ENCODE measurements around the gene GPR160. TPM values are rescaled to one million over a fixed set of nuclear protein-coding genes. Genes with fewer than 3 reads are reported as not detected.

GPR160 gene
- total RNA-seq, 3 donors from 2014 or later (not counting 1 experiment from before 2014, with no cell fraction given) = 1.8 to 5.5 (median 3.8) TPM

DNA sequence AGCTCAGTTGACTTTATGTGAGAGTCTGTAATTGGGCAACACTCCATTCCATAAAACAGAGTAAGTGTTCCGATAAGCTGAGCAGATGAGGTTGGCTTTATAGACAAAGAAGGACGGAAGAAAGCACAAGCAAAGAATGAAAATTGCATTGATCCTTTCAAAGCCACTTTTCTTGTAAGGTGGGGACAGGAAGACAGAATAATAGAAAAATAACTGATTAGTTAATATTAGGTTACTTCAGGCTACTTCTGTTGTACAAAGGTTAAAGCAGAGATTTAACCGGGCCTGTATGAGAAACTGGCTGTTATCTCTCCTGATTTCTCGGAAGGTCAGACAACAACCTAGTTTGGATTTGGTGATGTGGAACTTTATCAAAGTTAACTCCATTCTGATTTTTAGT, 15.5 kb upstream of the GPR160 start:
- H3K27ac Mint-ChIP-seq = no peak overlapping the region
- no peak overlapping the region for H3K4me3 Mint-ChIP-seq
- Histone ChIP-seq H3K36me3 (ENCODE audit: control insufficient read depth, insufficient read depth, low read length) (no peaks in the 10 kb centered on the region), H3K27me3 (ENCODE audit: control insufficient read depth, insufficient read depth, low read length) (peaks cover 2% of the 10 kb centered on the region), H3K4me3 (ENCODE audit: low read length) (no peak overlapping the region), H3K4me1 (ENCODE audit: control insufficient read depth, insufficient read depth, low read length) (peaks cover 2% of the 10 kb centered on the region), H3K9me3 (ENCODE audit: control insufficient read depth, insufficient read depth, low read length) (no peaks in the 10 kb centered on the region), H3K27ac (ENCODE audit: low read length) (no peak overlapping the region)
- H3K4me1 Mint-ChIP-seq = peaks cover 2 to 6% of the 10 kb centered on the region in 2 donors
- H3K27me3 Mint-ChIP-seq (ENCODE audit: low read depth in 2 of 2) = peaks cover under 1 to 14% of the 10 kb centered on the region in 2 donors
- intact Hi-C loops (cut with micrococcal nuclease) = no loop called here
- DNase-seq (no peak), ATAC-seq (no peak)
- H3K9me3 Mint-ChIP-seq = no peaks in the 10 kb centered on the region
- TF ChIP-seq, protein P1, sequence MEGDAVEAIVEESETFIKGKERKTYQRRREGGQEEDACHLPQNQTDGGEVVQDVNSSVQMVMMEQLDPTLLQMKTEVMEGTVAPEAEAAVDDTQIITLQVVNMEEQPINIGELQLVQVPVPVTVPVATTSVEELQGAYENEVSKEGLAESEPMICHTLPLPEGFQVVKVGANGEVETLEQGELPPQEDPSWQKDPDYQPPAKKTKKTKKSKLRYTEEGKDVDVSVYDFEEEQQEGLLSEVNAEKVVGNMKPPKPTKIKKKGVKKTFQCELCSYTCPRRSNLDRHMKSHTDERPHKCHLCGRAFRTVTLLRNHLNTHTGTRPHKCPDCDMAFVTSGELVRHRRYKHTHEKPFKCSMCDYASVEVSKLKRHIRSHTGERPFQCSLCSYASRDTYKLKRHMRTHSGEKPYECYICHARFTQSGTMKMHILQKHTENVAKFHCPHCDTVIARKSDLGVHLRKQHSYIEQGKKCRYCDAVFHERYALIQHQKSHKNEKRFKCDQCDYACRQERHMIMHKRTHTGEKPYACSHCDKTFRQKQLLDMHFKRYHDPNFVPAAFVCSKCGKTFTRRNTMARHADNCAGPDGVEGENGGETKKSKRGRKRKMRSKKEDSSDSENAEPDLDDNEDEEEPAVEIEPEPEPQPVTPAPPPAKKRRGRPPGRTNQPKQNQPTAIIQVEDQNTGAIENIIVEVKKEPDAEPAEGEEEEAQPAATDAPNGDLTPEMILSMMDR (IDR thresholded peaks at IDR 0.05) = no peak
- 100% methylated on average over 4 of the region's 4 CpGs for WGBS (ENCODE audit: insufficient coverage)
- H3K36me3 Mint-ChIP-seq = no peaks in the 10 kb centered on the region

- Mint-ChIP-seq H3K9me3 (no peaks in the 10 kb centered on the region), H3K27ac (no peak overlapping the region), H3K4me3 (no peak overlapping the region), H3K36me3 (no peaks in the 10 kb centered on the region), H3K4me1 (peaks cover 8 to 11% of the 10 kb centered on the region in 2 donors), H3K27me3 (ENCODE audit: low read depth in 2 of 2) (peaks cover 0 to 14% of the 10 kb centered on the region in 2 donors)
- WGBS (ENCODE audit: insufficient coverage) = 92% methylated on average over 1 of the region's 1 CpG
- Histone ChIP-seq H3K4me1 (ENCODE audit: control insufficient read depth, insufficient read depth, low read length) (peaks cover 8% of the 10 kb centered on the region), H3K36me3 (ENCODE audit: control insufficient read depth, insufficient read depth, low read length) (no peaks in the 10 kb centered on the region), H3K27me3 (ENCODE audit: control insufficient read depth, insufficient read depth, low read length) (peaks cover 2% of the 10 kb centered on the region), H3K9me3 (ENCODE audit: control insufficient read depth, insufficient read depth, low read length) (no peaks in the 10 kb centered on the region), H3K27ac (ENCODE audit: low read length) (no peak overlapping the region), H3K4me3 (ENCODE audit: low read length) (no peak overlapping the region)
- intact Hi-C loops (cut with micrococcal nuclease) = no loop called here
- TF ChIP-seq, protein P1 (IDR thresholded peaks at IDR 0.05) = no peak
- ATAC-seq (no peak), DNase-seq (no peak)
Observed at GRCh38 chr3:170023165-170023564, 14.6 kb upstream of the GPR160 start.

DNA sequence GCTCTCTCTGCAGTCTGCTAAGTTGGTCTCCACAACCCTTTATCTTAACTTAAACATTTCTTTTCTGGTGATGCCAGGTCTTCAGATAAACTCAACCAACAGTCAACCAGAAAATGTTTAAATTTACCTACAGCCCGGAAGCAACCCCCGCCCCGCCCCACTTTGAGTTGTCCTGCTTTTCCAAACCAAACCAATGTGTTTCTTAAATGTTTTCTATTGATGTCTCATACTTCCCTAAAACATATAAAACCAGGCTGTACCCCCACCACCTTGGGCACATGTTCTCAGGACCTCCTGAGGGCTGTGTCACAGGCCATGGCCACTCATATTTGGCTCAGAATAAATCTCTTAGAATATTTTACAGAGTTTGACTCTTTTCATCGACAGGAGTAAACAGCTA, 13.2 kb upstream of the GPR160 start:
- intact Hi-C loops (cut with micrococcal nuclease) = no loop called here
- no peak overlapping the region for H3K27ac ChIP-seq (ENCODE audit: low read length)
- WGBS (ENCODE audit: insufficient coverage) = 93% methylated on average over 4 of the region's 4 CpGs

More for the DNA sequence above, 13.2 kb upstream of the GPR160 start:
- Histone ChIP-seq H3K4me1 (ENCODE audit: control insufficient read depth, insufficient read depth, low read length) (peaks cover 8% of the 10 kb centered on the region), H3K27me3 (ENCODE audit: control insufficient read depth, insufficient read depth, low read length) (peaks cover 2% of the 10 kb centered on the region), H3K9me3 (ENCODE audit: control insufficient read depth, insufficient read depth, low read length) (no peaks in the 10 kb centered on the region), H3K36me3 (ENCODE audit: control insufficient read depth, insufficient read depth, low read length) (no peaks in the 10 kb centered on the region), H3K4me3 (ENCODE audit: low read length) (no peak overlapping the region)
- Mint-ChIP-seq H3K27me3 (ENCODE audit: low read depth in 2 of 2) (peaks cover 0 to 10% of the 10 kb centered on the region in 2 donors), H3K36me3 (no peaks in the 10 kb centered on the region), H3K4me1 (peaks cover 8 to 11% of the 10 kb centered on the region in 2 donors), H3K27ac (no peak overlapping the region), H3K4me3 (no peak overlapping the region), H3K9me3 (no peaks in the 10 kb centered on the region)
- no peak for DNase-seq
- TF ChIP-seq, protein P1 (IDR thresholded peaks at IDR 0.05) = no peak
- ATAC-seq = no peak

Measured in natural killer cell (primary cell).